Measurements from ENCODE around the gene NDUFA8. TPM values are rescaled to one million over a fixed set of nuclear protein-coding genes. Genes with fewer than 3 reads are reported as not detected.

Gene NDUFA8
- 10 to 100 TPM; 40.6 to 48.0 (median 45.7) TPM for total RNA-seq

- TF ChIP-seq POLR2A (IDR thresholded peaks at IDR 0.05) (peak in 3 of 4 donors; percentile 45 to 74 (median 67)), CTCF (IDR thresholded peaks at IDR 0.05) (peak in 4 of 6 experiments; percentile 23 to 33 (median 30))
- intact Hi-C loops (cut with DNase I): no loop called here
These were observed at the start of gene NDUFA8, which contains the start of gene MORN5 for GRCh38 chr9:122159026-122159924. NDUFA8 (minus strand) TSS chr9:122159779; CDS start chr9:122159677, 102 bp downstream. MORN5 (plus strand) TSS chr9:122159908; CDS start chr9:122159973, 65 bp downstream.

GRCh38 chr9:122207096-122207495 lies 47.5 kb upstream of the NDUFA8 start:
- intact Hi-C loops (cut with DNase I): no loop called here
- no peaks in the 10 kb centered on the region for H3K36me3 ChIP-seq
- no peak for DNase-seq
- 74 to 76% methylated on average over 5 to 9 of the region's 9 CpGs for WGBS, 2 donors
- H3K9me3 ChIP-seq: no peaks in the 10 kb centered on the region
- no peak overlapping the region for H3K4me3 ChIP-seq
- H3K4me1 ChIP-seq: no peaks in the 10 kb centered on the region
- TF ChIP-seq POLR2A (IDR thresholded peaks at IDR 0.05) (no peak), CTCF (IDR thresholded peaks at IDR 0.05) (no peak)
- peaks cover 0 to 42% (median 2%) of the 10 kb centered on the region in 4 donors for H3K27me3 ChIP-seq
- no peak overlapping the region for H3K27ac ChIP-seq

More at GRCh38 chr9:122159026-122159924, at the start of gene NDUFA8, which contains the start of gene MORN5:
- Histone ChIP-seq H3K9me3 (no peaks in the 10 kb centered on the region), H3K36me3 (no peaks in the 10 kb centered on the region), H3K4me3 (peak within 1 kb of the TSS; percentile 86 to 96 (median 90)), H3K27ac (peak within 1 kb of the TSS; percentile 90 to 95 (median 92)), H3K4me1 (peaks cover 0 to 46% (median 28%) of the 10 kb centered on the region in 3 donors), H3K27me3 (no peaks in the 10 kb centered on the region)
- 1 to 2% methylated on average over 33 to 35 of the region's 56 CpGs for WGBS, 2 donors
- peak; percentile 64 for DNase-seq

- no peaks in the 10 kb centered on the region for H3K4me1 ChIP-seq
- H3K9me3 ChIP-seq: no peaks in the 10 kb centered on the region
- no peak for TF ChIP-seq CTCF (IDR thresholded peaks at IDR 0.05)
- no peak for TF ChIP-seq POLR2A (IDR thresholded peaks at IDR 0.05)
- no peak for DNase-seq
- WGBS, 2 donors: 72 to 85% methylated on average over 5 to 9 of the region's 9 CpGs
- H3K27ac ChIP-seq: no peak overlapping the region
- no peaks in the 10 kb centered on the region for H3K36me3 ChIP-seq
- intact Hi-C loops (cut with DNase I): no loop called here
- no peak overlapping the region for H3K4me3 ChIP-seq
- peaks cover 0 to 34% (median 1%) of the 10 kb centered on the region in 4 donors for H3K27me3 ChIP-seq
These were observed 46.8 kb upstream of the NDUFA8 start for GRCh38 chr9:122206118-122207046.

- H3K36me3 ChIP-seq: no peaks in the 10 kb centered on the region
- no peak overlapping the region for H3K27ac ChIP-seq
- intact Hi-C loops (cut with DNase I): no loop called here
- no peaks in the 10 kb centered on the region for H3K4me1 ChIP-seq
- H3K4me3 ChIP-seq: no peak overlapping the region
- H3K27me3 ChIP-seq: peaks cover 0 to 22% (median 0%) of the 10 kb centered on the region in 4 donors
- TF ChIP-seq CTCF (IDR thresholded peaks at IDR 0.05) (no peak), POLR2A (IDR thresholded peaks at IDR 0.05) (no peak)
- H3K9me3 ChIP-seq: no peaks in the 10 kb centered on the region
- 87 to 92% methylated on average over 5 to 6 of the region's 8 CpGs for WGBS, 2 donors
- DNase-seq: no peak
These were observed 45.6 kb upstream of the NDUFA8 start for GRCh38 chr9:122205176-122205575.
